ENCODE measurements around the gene OPRD1.

OPRD1 gene

GRCh38 chr1:28865997-28866650 lies 54.2 kb downstream of the OPRD1 start:
- Histone ChIP-seq H3K27ac (ENCODE audit: low read depth, low read length) (no peak overlapping the region), H3K4me2 (ENCODE audit: low read depth, low read length, poor library complexity, severe bottlenecking) (no peak overlapping the region), H3K9me2 (replicated peaks; ENCODE audit: insufficient read depth, low read length) (no peaks in the 10 kb centered on the region), H2AFZ (ENCODE audit: low read depth, low read length, severe bottlenecking) (no peak overlapping the region), H4K20me1 (ENCODE audit: low read depth, low read length) (no peaks in the 10 kb centered on the region), H3K9ac (ENCODE audit: low read length) (no peak overlapping the region), H3K4me3 (ENCODE audit: insufficient read depth, low read length, poor library complexity, severe bottlenecking) (no peak overlapping the region), H3K9me3 (ENCODE audit: insufficient read depth, low read length) (no peaks in the 10 kb centered on the region), H3K27me3 (ENCODE audit: low read length) (no peaks in the 10 kb centered on the region), H3F3A (ENCODE audit: insufficient read depth) (no peaks in the 10 kb centered on the region), H3K36me3 (ENCODE audit: low read length) (no peaks in the 10 kb centered on the region), H3K79me2 (ENCODE audit: insufficient read depth, low read length) (no peaks in the 10 kb centered on the region)
- no peak for TF ChIP-seq CTCF (IDR thresholded peaks at IDR 0.05; ENCODE audit: insufficient read depth, low read length, poor library complexity, severe bottlenecking)
- TF ChIP-seq EZH2phosphoT487 (conservative IDR thresholded peaks at IDR 0.05; ENCODE audit: low read length): no peak

- H3K79me2 ChIP-seq (ENCODE audit: insufficient read depth, low read length): no peaks in the 10 kb centered on the region
- H3K4me3 ChIP-seq (ENCODE audit: insufficient read depth, low read length, poor library complexity, severe bottlenecking): no peak overlapping the region
- H3K4me2 ChIP-seq (ENCODE audit: low read depth, low read length, poor library complexity, severe bottlenecking): no peak overlapping the region
- no peaks in the 10 kb centered on the region for H3K9me3 ChIP-seq (ENCODE audit: insufficient read depth, low read length)
- TF ChIP-seq EZH2phosphoT487 (conservative IDR thresholded peaks at IDR 0.05; ENCODE audit: low read length) (no peak), CTCF (IDR thresholded peaks at IDR 0.05; ENCODE audit: insufficient read depth, low read length, poor library complexity, severe bottlenecking) (no peak)
- no peak overlapping the region for H2AFZ ChIP-seq (ENCODE audit: low read depth, low read length, severe bottlenecking)
- no peaks in the 10 kb centered on the region for H3F3A ChIP-seq (ENCODE audit: insufficient read depth)
- H3K27me3 ChIP-seq (ENCODE audit: low read length): no peaks in the 10 kb centered on the region
- H3K27ac ChIP-seq (ENCODE audit: low read depth, low read length): no peak overlapping the region
- no peaks in the 10 kb centered on the region for H3K36me3 ChIP-seq (ENCODE audit: low read length)
- H3K9ac ChIP-seq (ENCODE audit: low read length): no peak overlapping the region
- no peaks in the 10 kb centered on the region for H4K20me1 ChIP-seq (ENCODE audit: low read depth, low read length)
- no peaks in the 10 kb centered on the region for H3K9me2 ChIP-seq (replicated peaks; ENCODE audit: insufficient read depth, low read length)
Measured at GRCh38 chr1:28867850-28868249, 55.9 kb downstream of the OPRD1 start.

GRCh38 chr1:28869952-28870351 lies 58.0 kb downstream of the OPRD1 start:
- no peak for TF ChIP-seq EZH2phosphoT487 (conservative IDR thresholded peaks at IDR 0.05; ENCODE audit: low read length)
- no peak for TF ChIP-seq CTCF (IDR thresholded peaks at IDR 0.05; ENCODE audit: insufficient read depth, low read length, poor library complexity, severe bottlenecking)
- no peak overlapping the region for H3K9ac ChIP-seq (ENCODE audit: low read length)
- H3F3A ChIP-seq (ENCODE audit: insufficient read depth): no peaks in the 10 kb centered on the region
- H4K20me1 ChIP-seq (ENCODE audit: low read depth, low read length): no peaks in the 10 kb centered on the region
- no peak overlapping the region for H3K27ac ChIP-seq (ENCODE audit: low read depth, low read length)
- H3K79me2 ChIP-seq (ENCODE audit: insufficient read depth, low read length): no peaks in the 10 kb centered on the region
- no peak overlapping the region for H3K4me3 ChIP-seq (ENCODE audit: insufficient read depth, low read length, poor library complexity, severe bottlenecking)
- no peaks in the 10 kb centered on the region for H3K36me3 ChIP-seq (ENCODE audit: low read length)
- H2AFZ ChIP-seq (ENCODE audit: low read depth, low read length, severe bottlenecking): no peak overlapping the region
- no peak overlapping the region for H3K4me2 ChIP-seq (ENCODE audit: low read depth, low read length, poor library complexity, severe bottlenecking)
- H3K27me3 ChIP-seq (ENCODE audit: low read length): no peaks in the 10 kb centered on the region
- no peaks in the 10 kb centered on the region for H3K9me3 ChIP-seq (ENCODE audit: insufficient read depth, low read length)
- no peaks in the 10 kb centered on the region for H3K9me2 ChIP-seq (replicated peaks; ENCODE audit: insufficient read depth, low read length)
